IPS-11a (cell line): ENCODE results near the gene PLXDC2.
"Not testable (repeated sequence)": the region's sequence is repeated elsewhere in the genome, so short reads cannot be mapped to it uniquely, and the experiment has no call there.

Experiments
- H3K4me3 ChIP-seq: one replicate; pipeline ENCODE4 v1.5.1; 2013; ENCODE audit warnings: low read depth, low read length, control low read depth

PLXDC2 gene

GRCh38 chr10:19970256-19970655 lies 154.0 kb downstream of the PLXDC2 start:
- no peak overlapping the region for H3K4me3 ChIP-seq

- no peak overlapping the region for H3K4me3 ChIP-seq
Measured at GRCh38 chr10:19970717-19971116, 154.5 kb downstream of the PLXDC2 start.

- no peak overlapping the region for H3K4me3 ChIP-seq
Measured at GRCh38 chr10:19971343-19972052, 155.3 kb downstream of the PLXDC2 start.

- no peak overlapping the region for H3K4me3 ChIP-seq
Measured at GRCh38 chr10:19974138-19974537, 157.9 kb downstream of the PLXDC2 start.

GRCh38 chr10:19974554-19974953 lies 158.3 kb downstream of the PLXDC2 start:
- H3K4me3 ChIP-seq: no peak overlapping the region

GRCh38 chr10:19977097-19977521 lies 160.9 kb downstream of the PLXDC2 start:
- H3K4me3 ChIP-seq: no peak overlapping the region

GRCh38 chr10:19979628-19980027 lies 163.4 kb downstream of the PLXDC2 start:
- no peak overlapping the region for H3K4me3 ChIP-seq

GRCh38 chr10:19983880-19984565 lies 167.8 kb downstream of the PLXDC2 start:
- H3K4me3 ChIP-seq: no peak overlapping the region

GRCh38 chr10:19985745-19986144 lies 169.5 kb downstream of the PLXDC2 start:
- no peak overlapping the region for H3K4me3 ChIP-seq

GRCh38 chr10:19986591-19986990 lies 170.4 kb downstream of the PLXDC2 start:
- no peak overlapping the region for H3K4me3 ChIP-seq

GRCh38 chr10:19987931-19988330 lies 171.7 kb downstream of the PLXDC2 start:
- H3K4me3 ChIP-seq: no peak overlapping the region

GRCh38 chr10:19993714-19994315 lies 177.6 kb downstream of the PLXDC2 start:
- no peak overlapping the region for H3K4me3 ChIP-seq

GRCh38 chr10:19998482-19998881 lies 182.2 kb downstream of the PLXDC2 start:
- no peak overlapping the region for H3K4me3 ChIP-seq

GRCh38 chr10:19999431-19999830 lies 183.2 kb downstream of the PLXDC2 start:
- H3K4me3 ChIP-seq: no peak overlapping the region

GRCh38 chr10:20002026-20002425 lies 185.8 kb downstream of the PLXDC2 start:
- H3K4me3 ChIP-seq: not testable (repeated sequence)

GRCh38 chr10:20002657-20003056 lies 186.4 kb downstream of the PLXDC2 start:
- no peak overlapping the region for H3K4me3 ChIP-seq

- H3K4me3 ChIP-seq: no peak overlapping the region
Measured at GRCh38 chr10:20004087-20004523, 187.9 kb downstream of the PLXDC2 start.

GRCh38 chr10:20005638-20006037 lies 189.4 kb downstream of the PLXDC2 start:
- H3K4me3 ChIP-seq: no peak overlapping the region

GRCh38 chr10:20006169-20006870 lies 190.1 kb downstream of the PLXDC2 start:
- no peak overlapping the region for H3K4me3 ChIP-seq

- no peak overlapping the region for H3K4me3 ChIP-seq
Measured at GRCh38 chr10:20007426-20007825, 191.2 kb downstream of the PLXDC2 start.

GRCh38 chr10:20013991-20014750 lies 197.9 kb downstream of the PLXDC2 start:
- no peak overlapping the region for H3K4me3 ChIP-seq
